Neural progenitor cell (in vitro differentiated cells): Measurements from ENCODE around the gene PRDM16.

Experiments
- EZH2 ChIP-seq: fragments of 200-600 bp; sonication (generic); IDR thresholded peaks from 2 replicates; pipeline ENCODE4 v1.6.1; 2017; ENCODE audit warnings: antibody characterized with exemption, mild to moderate bottlenecking, moderate library complexity
- EZH2phosphoT487 ChIP-seq: fragments of 200-600 bp; sonication (generic); IDR thresholded peaks from 2 replicates; pipeline ENCODE4 v1.6.1; 2017; ENCODE audit warnings: antibody characterized with exemption
- TF ChIP-seq, protein P1 (sequence below): fragments of 200-600 bp; sonication (generic); IDR thresholded peaks from 2 replicates; pipeline ENCODE4 v1.5.1; 2017; ENCODE audit warnings: antibody characterized with exemption, mild to moderate bottlenecking

DNA sequence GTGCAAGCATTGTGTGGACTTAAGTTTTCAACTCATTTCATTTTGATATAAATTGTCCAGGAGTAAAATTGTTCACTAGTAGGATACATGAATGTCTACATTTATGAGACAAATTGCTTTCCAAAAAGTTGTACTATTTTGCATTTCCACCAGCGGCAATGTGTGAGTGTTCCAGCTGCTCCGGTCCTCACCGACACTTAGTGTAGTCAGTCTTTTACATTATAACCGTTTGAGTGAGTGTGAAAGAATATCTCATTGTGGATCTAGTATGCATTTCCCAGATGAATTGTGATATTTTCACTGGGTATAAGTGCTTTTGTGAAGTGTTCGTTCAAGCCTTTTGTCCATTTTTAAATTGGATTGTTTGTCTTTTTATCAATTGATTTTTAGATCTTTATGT lies 274.0 kb downstream of the PRDM16 start:
- TF ChIP-seq, protein P1, sequence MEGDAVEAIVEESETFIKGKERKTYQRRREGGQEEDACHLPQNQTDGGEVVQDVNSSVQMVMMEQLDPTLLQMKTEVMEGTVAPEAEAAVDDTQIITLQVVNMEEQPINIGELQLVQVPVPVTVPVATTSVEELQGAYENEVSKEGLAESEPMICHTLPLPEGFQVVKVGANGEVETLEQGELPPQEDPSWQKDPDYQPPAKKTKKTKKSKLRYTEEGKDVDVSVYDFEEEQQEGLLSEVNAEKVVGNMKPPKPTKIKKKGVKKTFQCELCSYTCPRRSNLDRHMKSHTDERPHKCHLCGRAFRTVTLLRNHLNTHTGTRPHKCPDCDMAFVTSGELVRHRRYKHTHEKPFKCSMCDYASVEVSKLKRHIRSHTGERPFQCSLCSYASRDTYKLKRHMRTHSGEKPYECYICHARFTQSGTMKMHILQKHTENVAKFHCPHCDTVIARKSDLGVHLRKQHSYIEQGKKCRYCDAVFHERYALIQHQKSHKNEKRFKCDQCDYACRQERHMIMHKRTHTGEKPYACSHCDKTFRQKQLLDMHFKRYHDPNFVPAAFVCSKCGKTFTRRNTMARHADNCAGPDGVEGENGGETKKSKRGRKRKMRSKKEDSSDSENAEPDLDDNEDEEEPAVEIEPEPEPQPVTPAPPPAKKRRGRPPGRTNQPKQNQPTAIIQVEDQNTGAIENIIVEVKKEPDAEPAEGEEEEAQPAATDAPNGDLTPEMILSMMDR: no peak
- no peak for TF ChIP-seq EZH2phosphoT487
- no peak for TF ChIP-seq EZH2
